Measurements from ENCODE around the gene SYVN1.

GRCh38 chr11:65109231-65110198 is 24.8 kb downstream of the SYVN1 start:
- no peak for TF ChIP-seq POLR2A (IDR thresholded peaks at IDR 0.05; ENCODE audit: low read length)
- TF ChIP-seq GATA1 (IDR thresholded peaks at IDR 0.05; ENCODE audit: low read depth, low read length), result no peak

All from erythroblast (primary cell).